GM21576 (cell line): ENCODE results near the gene KBTBD7.
"Not testable (repeated sequence)": the region's sequence is repeated elsewhere in the genome, so short reads cannot be mapped to it uniquely, and the experiment has no call there.

Source experiments
- ATAC-seq: cut with Tn5 transposase; IDR thresholded peaks from one replicate; pipeline ENCODE4 v1.9.1; 2021; ENCODE audit warnings: mild to moderate bottlenecking, moderate library complexity; ENCODE audit not compliant: unreplicated experiment

KBTBD7 gene

DNA sequence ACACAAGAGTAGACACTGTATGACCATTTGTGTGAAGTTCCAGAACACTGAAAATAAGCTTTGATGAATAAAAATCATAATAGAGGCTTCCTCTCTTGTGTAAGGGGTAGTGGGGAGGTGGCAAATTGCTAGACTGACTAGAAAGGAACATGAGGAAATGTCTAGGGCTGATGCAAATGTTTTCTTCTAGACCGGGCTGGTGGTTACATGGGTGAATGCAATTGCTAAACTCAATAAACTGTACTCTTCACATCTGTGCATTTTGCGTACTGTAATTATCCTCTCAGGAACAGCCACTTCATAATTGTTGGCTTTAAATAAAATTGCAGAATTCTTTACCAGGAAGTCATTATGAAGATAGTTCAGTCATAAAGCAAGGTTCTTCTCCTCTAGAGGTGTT is 5.2 kb upstream of the KBTBD7 start:
- ATAC-seq = peak; percentile 72

DNA sequence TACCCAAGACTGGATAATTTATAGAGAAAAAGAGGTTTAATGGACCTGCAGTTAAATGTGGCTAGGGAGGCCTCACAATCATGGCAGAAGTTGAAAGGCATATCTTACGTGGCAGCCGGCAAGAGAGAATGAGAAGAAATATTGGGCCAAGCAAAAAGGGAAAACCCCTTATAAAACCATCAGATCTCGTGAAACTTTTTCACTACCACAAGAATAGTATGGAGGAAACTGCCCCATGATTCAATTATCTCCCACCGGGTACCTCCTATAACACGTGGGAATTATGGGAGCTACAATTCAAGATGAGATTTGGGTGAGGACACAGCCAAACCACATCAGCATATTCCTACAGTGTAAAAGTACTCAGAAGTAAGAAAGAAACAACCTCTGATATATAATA is 4.7 kb upstream of the KBTBD7 start:
- ATAC-seq = no peak

DNA sequence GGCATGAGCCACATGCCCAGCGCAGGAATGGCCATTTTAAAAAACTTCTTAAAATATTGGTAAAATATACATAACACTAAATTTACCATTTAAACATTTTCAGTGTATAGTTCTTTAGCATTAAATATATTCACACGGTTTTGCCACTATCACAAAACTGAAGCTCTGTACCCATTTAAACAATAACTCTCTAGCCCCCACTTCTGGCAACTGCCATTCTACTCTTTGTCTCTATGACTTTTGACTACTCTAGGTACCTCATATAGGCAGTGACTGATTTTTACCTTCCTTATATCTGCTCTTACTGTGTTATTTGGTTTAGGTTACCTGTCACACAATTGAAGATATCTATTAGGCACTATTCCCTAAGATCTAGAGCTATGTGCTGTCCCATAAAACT is 2.3 kb upstream of the KBTBD7 start:
- no peak for ATAC-seq

DNA sequence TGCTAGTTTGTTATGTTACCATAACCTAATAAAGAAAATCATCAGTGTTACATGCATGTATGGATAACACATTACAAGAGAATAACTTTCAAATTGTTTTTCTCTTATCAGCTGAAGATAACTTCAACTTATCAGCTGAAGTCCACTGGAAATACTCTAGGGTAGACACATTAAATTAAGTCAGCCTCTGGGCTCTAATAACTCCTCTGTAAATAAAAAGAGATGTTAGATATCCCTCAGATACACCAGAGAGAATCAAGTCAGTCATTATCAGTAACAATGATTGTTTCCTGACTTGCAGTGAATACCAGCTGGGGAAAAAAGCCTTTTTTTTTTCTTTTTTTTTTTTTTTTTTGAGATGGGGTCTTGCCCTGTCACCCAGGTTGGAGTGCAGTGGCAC is 1.6 kb upstream of the KBTBD7 start:
- no peak for ATAC-seq

GRCh38 chr13:41193469-41193868 is 900 bp downstream of the KBTBD7 start:
- no peak for ATAC-seq

GRCh38 chr13:41188584-41188983 is 5.8 kb downstream of the KBTBD7 start:
- ATAC-seq = no peak

GRCh38 chr13:41186481-41186880 is 7.9 kb downstream of the KBTBD7 start:
- ATAC-seq = no peak

GRCh38 chr13:41182231-41182630 is 12.1 kb downstream of the KBTBD7 start:
- no peak for ATAC-seq

DNA sequence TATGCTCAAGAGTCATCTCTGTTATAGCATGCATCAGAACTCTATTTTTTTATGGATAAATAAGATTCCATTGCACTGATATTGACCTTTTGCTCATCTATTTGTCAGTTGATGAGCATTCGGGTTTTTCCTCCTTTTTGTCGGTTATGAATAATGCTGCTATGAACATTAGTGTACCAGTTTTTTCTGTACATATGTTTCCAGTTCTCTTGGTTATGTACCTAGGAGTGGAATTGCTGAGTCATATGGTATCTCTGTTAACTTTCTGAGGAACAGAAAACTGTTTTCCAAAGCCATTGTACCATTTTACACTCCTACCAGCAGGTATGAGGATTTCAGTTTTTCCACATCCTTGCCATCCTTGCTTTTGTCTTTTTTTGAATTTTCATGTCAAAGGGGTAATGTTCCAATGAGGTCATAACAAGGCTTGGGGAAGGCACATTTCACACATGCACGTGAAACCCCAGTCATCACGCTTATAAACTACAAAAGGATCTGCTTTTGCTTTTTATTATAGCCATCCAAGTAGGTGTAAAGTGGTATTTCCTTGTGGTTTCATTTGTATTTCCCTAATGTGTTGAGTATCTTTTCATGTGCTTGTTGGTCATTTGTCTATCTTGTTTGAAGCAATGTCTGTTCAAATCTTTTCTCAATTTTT is 14.6 kb downstream of the KBTBD7 start:
- no peak for ATAC-seq

- no peak for ATAC-seq
These were observed 16.3 kb downstream of the KBTBD7 start for GRCh38 chr13:41178040-41178439.

- no peak for ATAC-seq
These were observed 16.8 kb downstream of the KBTBD7 start for GRCh38 chr13:41177616-41178015.

- not testable (repeated sequence) for ATAC-seq
These were observed 18.8 kb downstream of the KBTBD7 start for GRCh38 chr13:41175576-41175975.

DNA sequence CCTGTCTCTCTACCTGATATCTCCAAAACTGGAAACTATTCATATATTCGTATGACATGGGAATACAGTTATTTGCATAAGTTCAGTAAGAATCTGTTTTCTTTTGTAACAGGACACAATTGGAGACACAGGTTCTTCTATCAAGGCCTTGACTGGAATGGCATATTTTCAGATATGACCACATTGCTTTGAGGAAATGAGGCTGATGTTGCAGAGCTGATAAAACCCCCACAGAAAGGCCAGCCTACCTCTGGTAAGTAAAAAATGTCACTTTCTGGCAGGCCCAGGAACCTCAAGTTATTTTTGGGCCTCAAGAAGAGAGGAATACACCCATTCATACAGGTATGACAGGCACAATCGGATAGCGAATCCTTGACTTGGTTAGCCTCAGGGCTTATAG is 32.2 kb downstream of the KBTBD7 start:
- ATAC-seq = no peak

DNA sequence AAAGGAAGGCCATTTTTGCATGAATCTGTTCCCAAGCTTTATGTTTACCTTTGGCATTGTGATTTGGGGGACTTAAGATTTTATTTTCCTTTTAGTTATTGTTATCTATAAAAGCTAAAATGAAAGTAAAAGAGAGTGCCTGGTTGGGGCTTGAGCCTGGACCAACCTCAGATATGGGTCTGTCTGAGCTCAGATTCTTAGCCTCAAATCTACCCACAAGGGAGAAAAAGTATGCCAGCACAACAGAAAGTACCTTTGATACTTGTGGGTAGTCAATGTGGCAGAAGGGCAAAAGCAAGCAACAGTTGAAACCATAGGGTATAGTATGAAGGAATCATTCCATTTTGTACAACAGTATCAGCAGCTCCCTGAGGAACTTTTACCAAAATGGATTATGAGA is 35.2 kb downstream of the KBTBD7 start:
- ATAC-seq = no peak

GRCh38 chr13:41157048-41157717 is 37.2 kb downstream of the KBTBD7 start:
- ATAC-seq = no peak

DNA sequence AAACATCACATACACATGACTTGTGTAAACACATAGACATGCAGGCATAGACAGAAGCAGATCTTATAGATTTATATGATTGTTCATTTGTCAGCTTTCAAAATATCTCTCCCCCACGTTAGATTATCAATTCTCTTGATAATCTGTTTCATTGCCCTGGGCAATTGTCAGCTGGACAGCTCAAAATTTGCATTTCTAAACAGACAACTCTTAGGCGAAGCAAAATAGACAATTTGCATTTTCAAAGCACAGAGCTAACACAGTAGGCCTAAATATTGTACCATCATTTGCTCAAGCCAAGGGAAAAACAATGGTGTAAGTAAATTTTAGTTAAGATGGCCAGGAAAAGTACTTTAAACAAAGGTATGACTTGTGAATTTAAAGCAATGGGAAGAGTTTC is 37.7 kb downstream of the KBTBD7 start:
- ATAC-seq = no peak

- ATAC-seq = no peak
These were observed 40.3 kb downstream of the KBTBD7 start for GRCh38 chr13:41154042-41154441.

GRCh38 chr13:41152005-41152404 is 42.4 kb downstream of the KBTBD7 start:
- ATAC-seq = no peak

DNA sequence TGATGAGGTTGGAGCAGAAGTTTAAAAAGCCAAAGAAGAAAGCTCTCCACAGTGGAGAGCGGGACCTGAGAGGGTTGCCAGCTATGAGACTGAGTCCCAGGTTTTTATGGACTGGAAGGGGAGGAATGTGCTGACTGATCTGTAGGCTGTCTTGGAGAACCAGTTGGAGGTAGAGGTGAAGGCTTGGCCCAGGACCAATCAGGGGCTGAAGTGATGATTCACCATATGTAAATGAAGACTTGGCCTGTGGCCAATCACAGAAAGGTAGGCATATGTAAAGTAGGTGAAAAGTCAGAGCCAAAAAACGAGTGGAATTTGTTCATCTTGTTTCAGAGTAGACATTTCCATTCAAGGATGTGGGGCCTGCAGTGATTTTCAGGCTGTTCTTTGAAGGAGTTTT is 44.3 kb downstream of the KBTBD7 start:
- no peak for ATAC-seq

- ATAC-seq = no peak
These were observed 45.7 kb downstream of the KBTBD7 start for GRCh38 chr13:41148419-41149283.

DNA sequence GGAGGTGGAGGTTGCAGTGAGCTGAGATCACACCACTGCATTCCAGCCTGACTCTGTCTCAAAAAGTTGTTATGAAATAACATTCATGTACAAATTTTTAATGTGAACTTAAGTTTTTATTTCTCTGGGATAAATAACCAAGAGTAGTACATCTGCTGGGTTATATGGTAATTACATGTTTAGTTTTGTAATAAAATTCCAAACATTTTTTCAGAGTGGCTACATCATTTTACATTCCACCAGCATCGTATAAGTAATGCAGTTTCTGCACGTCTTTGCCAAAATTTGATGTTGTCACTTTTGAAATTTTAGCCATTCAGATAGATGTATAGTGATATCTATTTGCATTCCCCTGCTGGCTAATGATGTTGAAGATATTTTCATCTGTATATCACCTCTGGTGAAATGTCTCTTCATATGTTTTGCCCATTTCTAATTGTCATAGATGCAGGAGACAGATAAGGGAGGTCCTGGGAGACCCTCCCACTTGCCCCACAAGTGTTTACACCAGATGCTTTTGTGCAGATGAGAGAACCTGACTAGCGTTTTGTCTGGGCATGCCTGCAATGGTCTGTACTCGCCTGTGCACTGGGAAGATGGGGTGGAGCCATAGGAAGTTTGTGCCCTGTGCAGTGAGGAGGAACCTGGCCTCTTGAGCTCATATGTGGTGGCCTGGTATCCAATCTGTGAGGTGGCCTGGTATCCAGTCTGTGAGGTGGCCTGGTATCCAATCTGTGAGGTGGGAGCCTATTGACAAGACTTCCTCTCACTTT is 49.0 kb downstream of the KBTBD7 start:
- no peak for ATAC-seq
